ENCODE results near the gene WDR76.
"Not testable (repeated sequence)": the region's sequence is repeated elsewhere in the genome, so short reads cannot be mapped to it uniquely, and the experiment has no call there.

The WDR76 gene

DNA sequence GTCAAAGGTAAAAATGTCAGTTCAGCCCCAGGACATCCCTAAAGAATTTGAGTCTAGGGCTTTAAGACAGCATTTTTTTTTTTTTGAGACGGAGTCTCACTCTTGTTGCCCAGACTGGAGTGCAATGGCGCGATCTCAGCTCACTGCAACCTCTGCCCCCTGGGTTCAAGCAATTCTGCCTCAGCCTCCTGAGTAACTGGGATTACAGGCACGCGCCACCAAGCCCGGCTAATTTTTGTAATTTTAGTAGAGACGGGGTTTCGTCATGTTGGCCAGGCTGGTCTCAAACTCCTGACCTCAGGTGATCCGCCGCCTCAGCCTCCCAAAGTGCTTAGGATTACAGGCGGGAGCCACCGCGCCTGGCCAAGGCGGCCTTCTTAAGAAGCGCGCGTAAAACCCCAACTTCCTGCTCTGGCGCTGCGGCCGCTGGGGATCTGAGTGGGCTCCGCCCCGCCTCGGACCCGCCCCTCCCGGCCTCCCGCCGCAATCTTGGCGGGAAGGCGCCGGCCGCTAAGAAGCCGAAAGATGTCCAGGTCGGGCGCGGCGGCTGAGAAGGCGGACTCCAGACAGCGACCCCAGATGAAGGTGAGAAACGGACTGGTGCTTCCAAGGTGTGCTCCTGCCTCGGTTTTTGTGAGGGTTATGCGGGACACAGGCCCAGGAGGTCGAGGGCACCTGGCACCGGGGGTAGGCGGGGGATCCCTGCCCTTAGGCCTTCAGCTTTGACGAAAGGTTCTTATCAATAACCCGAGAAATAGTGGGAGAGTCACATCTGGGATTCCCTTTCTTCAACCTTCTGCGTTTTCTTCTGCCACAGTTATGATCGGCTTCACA is at the start of gene WDR76:
WDR76 (plus strand) TSS at position 495 of the 834 bp plus-strand sequence; CDS start at position 526, 31 bp downstream.
- DNase-seq: peak; percentile 34

DNA sequence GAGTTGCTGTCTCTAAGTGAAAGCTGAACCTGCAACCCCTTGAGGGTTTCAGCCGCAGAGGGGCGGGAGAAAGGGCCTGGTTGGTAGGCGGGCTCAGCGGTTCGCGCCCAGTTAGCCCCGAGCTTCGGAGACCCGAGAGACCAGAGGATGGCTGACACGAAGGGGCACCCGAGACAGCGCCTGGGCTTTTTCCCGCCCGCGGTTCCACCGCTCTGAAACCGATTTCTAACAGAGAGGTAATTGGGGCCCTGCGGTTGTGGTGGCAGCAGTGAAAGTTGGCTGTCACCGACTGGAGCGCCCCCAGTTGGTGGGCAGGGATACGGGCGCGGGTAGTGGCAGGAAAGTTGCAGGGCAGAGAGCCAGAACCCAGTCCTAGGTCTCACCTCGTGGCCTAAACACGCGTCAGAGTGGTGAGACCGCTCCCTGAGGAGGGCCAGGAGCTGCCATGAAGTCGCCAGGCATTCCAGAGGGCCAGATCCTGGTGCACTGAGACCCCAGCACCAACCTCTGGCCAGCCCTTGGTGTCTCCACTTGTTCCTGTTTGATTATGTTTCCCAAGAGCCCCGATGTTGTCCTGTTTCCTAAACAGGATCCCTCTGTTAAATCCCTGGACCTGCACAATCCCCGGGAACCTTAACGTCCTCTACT is 49.4 kb upstream of the WDR76 start:
- DNase-seq: peak; percentile 76

DNA sequence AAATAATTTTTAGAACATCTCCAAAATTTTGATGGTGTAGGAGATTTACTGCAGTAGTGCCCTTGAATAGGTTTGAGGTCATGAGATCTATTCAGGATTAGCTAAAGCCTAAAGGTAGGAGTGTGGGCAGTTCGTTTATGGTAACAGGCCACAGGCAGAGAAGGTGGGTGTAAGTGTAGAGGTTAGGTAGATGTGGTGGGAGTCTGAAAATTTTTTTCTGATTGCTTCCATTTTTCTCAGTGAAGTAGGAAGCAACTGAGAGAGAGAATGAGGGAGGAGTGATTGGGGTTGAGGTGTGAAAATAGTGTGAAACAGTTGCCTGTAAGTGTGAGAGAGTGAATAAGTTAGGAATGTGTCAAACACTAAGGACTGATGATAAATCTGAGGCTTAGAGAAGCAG is 47.8 kb upstream of the WDR76 start:
- no peak for DNase-seq

DNA sequence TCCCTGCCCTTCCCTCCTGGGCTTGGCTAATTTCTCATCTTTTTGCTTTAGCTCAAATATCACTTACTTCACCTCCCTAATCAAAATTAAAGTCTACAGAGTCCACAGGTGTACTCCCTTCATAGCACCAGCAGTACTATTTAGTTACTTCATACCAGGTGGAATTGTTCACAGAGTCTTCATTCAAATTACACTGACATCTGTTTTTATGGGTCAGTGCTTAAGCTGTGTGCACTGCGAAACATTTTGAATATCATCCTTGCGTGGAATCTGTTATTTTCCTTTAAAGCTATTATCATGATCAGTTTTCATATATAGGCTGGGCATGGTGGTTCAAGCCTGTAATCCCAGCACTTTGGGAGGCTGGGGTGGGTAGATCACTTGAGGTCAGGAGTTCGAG is 37.4 kb upstream of the WDR76 start:
- no peak for DNase-seq

DNA sequence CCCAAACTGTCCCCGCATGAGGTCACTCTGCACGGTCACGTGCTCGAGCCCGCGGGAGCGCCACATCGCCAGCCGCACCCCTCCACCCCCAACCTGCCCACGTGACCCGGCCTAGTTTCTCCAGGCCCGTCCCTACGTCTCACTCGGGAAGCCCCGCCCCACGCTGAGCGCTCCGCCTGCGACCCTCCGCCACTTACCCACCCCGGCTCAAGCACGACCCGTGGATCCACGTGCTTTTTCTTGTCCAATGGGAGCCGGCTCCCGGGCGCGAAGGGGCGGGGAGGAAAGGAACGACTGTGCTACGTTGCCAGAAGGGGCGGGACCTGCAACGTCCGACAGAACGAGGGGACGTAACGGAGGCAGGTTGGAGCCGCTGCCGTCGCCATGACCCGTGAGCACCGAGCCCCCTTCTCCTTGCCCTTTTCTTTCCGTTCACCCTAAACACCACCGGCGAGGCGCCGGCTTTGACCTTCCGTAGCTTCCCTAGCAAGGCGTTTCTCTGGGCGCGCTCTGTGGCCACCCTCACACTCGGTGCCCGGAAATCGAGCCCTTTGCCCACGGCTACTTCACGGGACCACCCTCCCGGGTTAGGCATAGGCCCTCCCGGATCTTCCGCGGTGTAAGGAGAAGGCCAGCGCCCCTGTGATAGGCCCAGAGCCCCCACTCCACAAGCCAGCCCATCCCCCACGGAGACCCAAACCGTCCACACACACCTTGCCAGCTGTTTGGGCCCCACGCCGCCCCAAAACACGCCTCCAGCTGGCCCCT is 34.6 kb upstream of the WDR76 start, which contains the start of gene SERF2:
SERF2 (plus strand) TSS at position 328 of the 768 bp plus-strand sequence; CDS start at position 385, 57 bp downstream.
- DNase-seq: peak; percentile 95

DNA sequence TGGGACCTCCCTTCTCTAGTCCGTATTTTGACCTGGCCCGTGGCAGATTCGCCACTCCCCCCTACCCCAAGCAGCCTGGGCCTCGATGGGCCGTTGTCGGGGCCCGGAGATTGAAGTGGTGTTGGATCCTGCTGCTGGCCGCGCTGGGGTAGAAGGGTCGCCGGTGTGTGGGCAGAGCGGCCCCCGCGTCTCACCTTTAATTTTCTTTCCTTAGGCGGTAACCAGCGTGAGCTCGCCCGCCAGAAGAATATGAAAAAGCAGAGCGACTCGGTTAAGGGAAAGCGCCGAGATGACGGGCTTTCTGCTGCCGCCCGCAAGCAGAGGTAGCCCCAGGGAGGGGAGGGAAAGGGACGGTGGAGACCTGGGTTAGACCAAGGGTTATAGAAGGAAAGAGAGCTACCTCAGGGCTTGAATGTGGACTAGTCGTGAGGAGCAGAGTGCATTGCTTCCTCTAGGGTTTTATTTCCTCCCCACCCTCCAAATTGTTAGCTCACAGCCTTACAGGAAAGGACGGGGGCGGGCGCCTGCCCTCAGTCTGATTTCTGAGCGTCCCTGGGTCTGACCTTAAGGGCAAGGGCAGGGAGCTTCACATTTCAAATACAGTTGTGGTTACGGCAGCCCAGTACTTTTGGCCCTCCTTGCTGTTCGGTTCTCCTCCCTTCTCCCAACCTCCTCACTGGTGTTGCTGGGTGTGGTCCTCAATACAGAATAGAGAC is 33.9 kb upstream of the WDR76 start:
- no peak for DNase-seq

DNA sequence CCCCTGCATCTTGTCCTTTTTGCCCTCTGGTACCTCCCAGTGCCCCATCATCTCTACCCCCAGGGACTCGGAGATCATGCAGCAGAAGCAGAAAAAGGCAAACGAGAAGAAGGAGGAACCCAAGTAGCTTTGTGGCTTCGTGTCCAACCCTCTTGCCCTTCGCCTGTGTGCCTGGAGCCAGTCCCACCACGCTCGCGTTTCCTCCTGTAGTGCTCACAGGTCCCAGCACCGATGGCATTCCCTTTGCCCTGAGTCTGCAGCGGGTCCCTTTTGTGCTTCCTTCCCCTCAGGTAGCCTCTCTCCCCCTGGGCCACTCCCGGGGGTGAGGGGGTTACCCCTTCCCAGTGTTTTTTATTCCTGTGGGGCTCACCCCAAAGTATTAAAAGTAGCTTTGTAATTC is 33.2 kb upstream of the WDR76 start:
- DNase-seq: no peak

DNA sequence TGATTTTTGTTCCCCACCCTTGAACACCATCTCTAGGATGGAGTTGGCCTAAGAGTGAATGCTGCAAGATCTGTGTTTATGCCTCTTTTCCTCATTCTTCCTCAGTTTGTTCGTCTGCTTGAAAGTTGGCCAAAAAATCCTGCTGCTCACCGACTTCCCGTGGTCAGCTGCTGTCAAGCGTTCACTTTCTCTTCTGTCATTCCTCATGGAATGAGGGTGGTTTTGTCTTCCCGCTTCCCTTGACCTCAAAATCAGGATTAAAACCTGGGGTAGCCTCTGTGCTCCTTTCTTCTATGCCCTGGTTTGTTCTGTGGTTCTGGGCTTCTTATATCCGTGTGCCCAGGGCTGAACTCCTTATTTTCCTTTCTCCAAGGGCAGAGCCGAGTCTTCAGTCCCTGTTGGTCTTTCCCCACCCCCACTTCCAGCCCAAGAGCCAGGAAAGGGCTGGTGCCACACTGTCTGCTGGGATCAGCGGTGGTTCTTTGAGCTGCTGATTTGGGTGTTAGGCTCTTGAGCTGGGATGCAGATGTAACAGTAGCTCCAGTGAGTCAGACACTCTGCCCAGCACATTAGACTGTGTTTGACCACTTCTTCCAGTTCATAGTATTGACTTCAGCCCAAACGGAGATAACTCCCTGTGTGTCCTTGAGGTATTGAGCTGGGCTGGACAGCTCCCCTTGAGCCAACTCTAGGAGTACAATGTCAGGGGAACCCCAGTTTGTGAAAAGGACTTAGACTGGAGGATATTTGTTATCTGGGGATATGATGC is 32.3 kb upstream of the WDR76 start:
- no peak for DNase-seq

DNA sequence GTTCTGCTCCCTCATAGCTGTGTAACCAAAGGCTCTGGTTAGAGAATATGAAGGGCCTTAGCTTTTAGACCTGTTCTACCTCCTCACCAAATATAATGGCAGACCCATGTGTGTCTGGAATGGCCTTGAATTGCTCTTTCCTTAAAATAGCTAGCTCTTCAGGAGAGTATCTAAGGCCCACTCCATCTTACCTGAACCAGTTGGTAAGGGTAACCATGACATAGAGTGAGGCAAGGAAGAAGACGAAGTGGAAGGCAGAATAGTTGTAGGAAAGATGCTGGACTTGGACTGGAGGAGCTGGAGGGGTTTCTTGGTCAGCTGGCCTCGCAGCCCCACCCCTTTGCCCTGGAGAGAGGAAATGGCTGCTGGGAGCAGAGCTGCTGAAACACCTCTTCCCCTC is 31.6 kb upstream of the WDR76 start:
- no peak for DNase-seq

DNA sequence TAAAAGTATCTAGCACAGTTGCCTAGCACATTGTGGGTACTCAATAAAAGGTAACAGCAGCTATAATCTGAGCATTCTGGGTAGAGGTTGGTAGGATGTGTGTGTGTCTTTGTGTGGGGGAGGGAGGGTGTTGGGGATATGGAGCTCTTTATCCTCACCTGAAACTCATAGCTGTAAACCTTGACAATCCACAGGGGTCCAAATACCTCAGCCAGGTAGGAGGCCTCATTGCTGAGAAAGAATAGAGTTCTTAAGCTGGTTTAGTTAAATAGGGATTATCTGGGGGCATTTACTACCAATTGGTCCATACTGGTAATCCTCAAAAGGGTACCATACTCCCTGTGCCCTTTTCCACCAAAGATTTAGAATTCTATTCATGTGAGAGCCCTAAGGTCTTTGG is 30.8 kb upstream of the WDR76 start:
- no peak for DNase-seq

DNA sequence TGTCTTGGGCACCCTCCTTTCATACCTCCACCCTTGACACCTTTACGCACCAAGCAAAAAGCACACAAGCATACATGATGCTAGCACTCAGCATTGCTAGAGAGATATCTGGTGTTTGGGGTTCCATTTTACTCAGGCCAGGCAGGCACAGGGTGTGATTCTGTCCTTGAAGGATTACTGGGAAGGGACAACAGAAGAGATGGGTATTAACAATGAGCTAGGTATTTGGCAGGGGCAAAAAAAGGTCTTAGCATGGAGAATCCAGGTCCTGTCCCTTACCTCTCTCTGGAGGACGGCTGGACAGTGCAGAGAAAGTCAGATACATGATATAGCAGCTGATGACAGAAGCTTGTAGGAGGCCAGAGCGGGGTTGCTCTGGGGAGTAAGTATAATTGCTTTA is 30.2 kb upstream of the WDR76 start:
- DNase-seq: no peak

DNA sequence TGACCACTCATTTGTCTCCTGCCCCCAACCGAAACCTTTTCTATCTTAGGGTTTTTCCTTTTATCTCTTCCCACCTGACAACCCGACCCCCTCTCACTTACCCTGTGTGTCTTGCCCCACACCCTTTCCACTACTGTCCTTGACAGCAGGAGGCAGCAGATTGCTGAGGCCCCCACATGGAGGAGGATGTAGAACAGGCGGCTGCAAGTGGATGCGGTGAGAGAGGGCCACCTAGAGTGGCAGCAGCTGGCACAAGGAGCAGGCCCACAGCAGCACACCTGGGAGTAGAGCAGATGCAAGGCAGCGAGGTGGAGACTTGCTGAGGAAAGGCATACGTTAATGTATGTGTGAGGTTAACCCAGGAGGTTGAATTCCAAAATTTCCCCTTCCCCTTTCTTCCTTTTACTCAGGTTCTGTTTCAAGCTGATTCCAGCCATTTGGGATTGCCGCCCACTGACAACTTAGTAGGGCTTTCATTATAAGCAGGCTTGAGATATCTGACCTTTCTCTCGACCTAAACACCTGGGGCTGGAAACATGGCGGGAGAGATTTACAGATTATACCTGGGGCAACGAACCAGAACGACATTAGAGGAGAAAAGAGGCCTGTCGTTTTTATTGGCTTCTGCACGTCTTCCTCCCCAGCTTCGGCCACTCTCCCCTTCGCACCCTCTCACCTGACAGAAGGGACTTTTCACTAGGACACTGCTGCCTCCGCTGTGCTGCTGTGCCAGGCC is 27.4 kb upstream of the WDR76 start:
- no peak for DNase-seq

DNA sequence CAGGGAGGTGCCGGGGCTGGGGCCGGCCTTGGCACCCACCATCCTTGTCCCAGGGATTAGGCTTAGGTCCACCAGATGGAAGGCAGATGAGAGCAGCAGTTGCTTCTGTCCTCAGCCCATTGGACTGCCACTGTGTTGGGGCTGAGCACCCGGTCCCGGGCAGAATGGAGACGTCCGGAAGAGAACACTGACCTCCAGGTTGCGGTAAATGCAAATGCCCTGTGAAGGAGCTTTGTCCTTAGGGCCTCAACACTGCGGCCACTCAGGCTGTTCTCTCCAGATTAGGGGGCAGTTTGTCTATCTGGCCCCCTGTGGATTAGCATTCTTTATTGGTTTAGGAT is 26.9 kb upstream of the WDR76 start, which contains the start of gene SERINC4:
SERINC4 (minus strand) TSS at position 276 of the 341 bp plus-strand sequence; CDS start at position 42, 234 bp downstream.
- DNase-seq: no peak

DNA sequence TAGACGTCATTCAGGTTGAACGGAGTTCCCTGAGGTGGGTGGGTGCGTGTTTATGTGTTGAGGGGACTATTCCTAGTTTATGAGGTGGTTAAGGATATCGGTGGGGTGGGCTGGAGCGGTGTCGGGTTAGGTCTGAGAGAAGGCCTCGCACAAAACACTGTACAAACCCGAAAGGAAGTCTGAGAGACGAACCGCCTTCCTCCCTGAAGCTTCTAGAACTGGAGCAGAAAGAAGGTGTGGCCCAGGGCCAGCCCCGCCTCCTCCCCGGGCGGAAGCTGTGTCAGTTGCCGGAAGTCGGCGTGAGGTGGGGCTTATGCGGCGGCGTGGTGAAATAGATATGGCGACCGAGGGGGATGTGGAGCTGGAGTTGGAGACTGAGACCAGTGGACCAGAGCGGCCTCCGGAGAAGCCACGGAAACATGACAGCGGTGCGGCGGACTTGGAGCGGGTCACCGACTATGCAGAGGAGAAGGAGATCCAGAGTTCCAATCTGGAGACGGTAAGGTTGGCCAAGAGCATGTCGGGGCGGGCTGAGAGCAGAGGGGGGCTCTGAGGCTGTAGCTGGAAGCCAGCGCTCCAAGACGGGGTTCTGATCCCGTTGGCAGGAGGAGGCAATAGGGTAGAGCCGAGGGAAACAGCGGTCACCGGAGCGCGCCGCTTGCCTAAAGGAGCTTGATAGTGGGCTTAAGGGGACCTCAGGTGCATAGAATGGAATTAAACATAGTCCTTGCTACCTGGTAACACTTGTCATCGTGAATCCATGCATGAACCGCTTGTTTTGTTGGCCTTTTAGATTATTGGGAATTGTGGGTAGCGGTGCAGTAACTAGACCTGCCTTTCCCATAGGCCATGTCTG is 26.3 kb upstream of the WDR76 start, which contains the start of gene HYPK:
HYPK (plus strand) TSS at position 314 of the 856 bp plus-strand sequence; CDS start at position 338, 24 bp downstream.
- peak; percentile 49 for DNase-seq

DNA sequence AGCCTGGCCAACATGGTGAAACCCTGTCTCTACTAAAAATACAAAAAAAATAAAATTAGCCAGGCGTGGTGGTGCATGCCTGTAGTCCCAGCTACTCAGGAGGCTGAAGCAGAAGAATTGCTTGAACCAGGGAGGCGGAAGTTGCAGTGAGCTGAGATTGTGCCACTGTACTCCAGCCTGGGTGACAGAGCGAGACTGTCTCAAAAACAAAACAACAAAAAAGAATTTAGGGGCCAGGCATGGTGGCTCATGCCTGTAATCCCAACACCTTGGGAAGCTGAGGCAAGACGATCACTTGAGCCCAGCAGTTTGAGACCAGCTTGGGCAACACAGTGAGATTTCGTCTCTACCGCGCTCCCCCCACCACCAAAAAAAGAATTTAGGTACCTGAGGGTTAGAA is 24.1 kb upstream of the WDR76 start:
- not testable (repeated sequence) for DNase-seq

DNA sequence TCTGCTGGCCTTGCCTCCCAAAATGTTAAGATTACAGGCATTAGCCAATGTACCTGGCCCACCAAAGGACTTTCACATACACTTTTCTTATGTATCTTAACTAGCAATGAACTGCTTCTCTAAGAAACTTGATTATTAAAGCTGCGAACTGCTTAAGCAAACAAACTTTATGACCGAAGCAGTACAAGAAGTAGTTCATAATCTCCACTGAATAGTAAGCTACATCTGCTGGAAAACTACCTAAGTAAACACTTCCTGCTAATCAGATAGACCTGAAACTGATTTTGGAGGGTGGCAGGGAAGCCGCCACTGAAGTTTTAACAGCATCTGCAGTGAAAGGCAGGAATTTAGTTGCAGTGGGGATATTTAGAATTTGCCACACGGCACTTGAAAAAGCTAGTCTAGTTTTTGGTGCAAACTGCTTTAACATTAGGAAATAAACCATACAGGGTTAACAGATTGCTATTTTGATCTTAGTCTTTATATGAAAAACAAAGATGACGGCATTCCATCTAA is 18.3 kb upstream of the WDR76 start:
- no peak for DNase-seq

DNA sequence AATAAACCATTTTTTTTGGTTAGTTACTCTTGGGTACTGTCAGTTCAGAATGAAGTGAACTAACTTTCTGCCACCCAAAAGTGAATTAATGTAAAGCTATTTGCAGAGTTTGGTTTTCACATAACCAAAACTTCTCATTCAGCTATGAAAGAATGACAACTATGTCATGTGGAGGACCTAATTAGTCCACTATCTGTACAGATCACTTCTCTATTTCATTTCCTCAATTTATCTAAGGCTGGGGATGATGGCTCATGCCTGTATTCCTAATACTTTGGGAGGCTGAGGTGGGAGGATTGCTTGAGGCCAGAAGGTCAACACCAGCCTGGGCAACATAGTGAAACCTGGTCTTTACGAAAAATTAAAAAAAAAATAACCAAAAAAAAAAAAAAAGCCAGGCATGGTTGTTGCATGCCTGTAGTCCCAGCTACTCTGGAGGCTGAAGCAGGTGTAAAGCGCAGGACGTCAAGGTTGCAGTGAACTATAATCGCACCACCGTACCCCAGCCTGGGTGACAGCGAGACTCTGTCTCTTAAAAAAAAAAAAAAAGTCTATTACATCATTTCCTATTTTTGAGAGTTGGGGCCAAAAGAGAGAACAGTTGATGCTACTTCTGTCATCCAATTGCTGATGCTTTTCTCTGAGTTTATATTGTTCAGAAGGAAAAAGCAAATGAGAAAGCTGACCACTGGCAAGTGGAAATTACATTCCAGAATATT is 17.7 kb upstream of the WDR76 start:
- DNase-seq: no peak

DNA sequence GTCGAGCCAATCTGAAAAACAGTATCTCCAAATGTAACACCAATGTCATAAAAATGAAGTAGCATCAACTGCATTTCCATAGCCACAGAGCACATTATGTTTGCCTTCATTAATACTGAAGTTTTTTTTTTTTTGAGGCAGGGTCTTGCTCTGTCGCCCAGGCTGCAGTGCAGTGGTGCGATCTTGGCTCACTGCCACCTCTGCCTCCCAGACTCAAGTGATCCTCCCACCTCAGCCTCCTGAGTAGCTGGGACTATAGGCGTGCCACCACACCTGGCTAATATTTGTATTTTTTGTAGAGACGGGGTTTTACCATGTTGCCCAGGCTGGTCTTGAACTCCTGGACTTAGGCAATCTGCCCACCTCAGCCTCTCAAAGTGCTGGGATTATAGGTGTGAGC is 11.7 kb upstream of the WDR76 start:
- not testable (repeated sequence) for DNase-seq

DNA sequence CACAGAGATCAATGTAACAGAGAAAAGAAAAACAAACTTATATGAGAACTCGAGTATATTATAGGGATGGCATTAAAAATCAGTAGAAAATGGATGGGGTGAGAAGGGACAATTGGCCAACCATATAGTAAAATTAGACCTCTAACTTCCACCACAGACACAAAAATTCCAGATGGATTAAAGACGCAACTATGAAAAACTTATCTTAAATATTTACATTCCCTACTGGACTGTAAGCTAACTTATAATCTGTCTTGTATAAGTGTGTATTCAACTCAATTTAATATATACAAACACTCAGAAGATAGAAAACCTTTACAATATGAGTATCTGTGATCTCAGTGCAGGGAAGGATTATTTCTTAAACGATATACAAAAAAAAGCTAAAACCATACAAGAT is 5.3 kb upstream of the WDR76 start:
- DNase-seq: no peak
